Measurements from ENCODE around the gene SLC7A4.

The SLC7A4 gene

DNA sequence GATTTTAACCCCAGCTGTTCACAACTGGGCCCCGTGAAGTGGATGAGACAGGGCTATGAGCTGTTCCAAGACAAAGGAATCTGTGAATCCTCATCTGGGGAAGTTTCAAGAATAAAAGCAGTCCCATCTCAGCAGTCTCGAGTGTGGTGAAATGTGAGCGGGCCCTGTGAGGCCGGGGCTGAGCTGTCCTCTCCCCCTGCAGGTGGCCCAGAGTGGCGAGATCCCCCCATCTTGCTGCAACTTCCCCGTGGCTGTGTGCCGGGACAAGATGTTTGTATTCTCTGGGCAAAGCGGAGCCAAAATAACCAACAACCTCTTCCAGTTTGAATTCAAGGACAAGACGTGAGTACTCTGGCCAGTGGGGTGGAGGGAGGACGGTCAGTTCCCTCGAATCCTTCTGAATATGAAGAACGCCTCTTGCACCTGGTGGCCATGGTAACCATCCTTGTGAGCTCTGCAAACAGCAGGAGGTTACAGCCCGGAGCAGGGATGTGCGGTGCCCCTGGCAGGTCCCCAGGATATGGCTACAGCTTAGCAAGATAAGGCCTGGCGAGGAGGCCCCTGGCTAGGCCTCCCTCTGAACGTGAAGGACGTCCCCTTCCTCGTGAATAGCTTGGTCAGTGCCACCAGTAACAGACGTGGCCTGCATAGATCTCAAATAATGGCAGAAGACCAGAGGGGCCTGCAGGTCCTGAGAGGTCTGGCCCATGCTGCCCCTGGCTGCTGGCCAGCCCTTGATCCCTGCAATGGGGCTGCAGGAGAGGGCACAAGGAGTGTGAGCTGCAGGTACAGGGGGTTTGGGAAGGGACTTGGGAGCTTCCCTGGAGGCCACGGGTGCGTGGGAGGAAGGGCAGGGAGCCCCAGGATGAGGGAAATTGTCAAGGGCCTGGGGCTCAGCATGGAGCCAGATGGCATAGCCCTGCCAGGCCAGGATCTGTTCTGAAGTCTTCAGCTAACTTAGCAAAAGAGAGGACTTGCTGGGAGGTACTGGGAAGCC lies 41.9 kb downstream of the SLC7A4 start:
- Histone ChIP-seq H3K27ac (no peak overlapping the region), H3K36me3 (peaks cover 29% of the 10 kb centered on the region), H3K27me3 (ENCODE audit: insufficient read depth, low read depth, severe bottlenecking) (no peaks in the 10 kb centered on the region), H3K9me3 (ENCODE audit: severe bottlenecking) (no peaks in the 10 kb centered on the region), H3K4me3 (ENCODE audit: low read depth, low read length) (no peak overlapping the region)
- no peak for DNase-seq
- TF ChIP-seq, protein P1, sequence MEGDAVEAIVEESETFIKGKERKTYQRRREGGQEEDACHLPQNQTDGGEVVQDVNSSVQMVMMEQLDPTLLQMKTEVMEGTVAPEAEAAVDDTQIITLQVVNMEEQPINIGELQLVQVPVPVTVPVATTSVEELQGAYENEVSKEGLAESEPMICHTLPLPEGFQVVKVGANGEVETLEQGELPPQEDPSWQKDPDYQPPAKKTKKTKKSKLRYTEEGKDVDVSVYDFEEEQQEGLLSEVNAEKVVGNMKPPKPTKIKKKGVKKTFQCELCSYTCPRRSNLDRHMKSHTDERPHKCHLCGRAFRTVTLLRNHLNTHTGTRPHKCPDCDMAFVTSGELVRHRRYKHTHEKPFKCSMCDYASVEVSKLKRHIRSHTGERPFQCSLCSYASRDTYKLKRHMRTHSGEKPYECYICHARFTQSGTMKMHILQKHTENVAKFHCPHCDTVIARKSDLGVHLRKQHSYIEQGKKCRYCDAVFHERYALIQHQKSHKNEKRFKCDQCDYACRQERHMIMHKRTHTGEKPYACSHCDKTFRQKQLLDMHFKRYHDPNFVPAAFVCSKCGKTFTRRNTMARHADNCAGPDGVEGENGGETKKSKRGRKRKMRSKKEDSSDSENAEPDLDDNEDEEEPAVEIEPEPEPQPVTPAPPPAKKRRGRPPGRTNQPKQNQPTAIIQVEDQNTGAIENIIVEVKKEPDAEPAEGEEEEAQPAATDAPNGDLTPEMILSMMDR (IDR thresholded peaks at IDR 0.05; ENCODE audit: low read depth, low read length), result no peak

DNA sequence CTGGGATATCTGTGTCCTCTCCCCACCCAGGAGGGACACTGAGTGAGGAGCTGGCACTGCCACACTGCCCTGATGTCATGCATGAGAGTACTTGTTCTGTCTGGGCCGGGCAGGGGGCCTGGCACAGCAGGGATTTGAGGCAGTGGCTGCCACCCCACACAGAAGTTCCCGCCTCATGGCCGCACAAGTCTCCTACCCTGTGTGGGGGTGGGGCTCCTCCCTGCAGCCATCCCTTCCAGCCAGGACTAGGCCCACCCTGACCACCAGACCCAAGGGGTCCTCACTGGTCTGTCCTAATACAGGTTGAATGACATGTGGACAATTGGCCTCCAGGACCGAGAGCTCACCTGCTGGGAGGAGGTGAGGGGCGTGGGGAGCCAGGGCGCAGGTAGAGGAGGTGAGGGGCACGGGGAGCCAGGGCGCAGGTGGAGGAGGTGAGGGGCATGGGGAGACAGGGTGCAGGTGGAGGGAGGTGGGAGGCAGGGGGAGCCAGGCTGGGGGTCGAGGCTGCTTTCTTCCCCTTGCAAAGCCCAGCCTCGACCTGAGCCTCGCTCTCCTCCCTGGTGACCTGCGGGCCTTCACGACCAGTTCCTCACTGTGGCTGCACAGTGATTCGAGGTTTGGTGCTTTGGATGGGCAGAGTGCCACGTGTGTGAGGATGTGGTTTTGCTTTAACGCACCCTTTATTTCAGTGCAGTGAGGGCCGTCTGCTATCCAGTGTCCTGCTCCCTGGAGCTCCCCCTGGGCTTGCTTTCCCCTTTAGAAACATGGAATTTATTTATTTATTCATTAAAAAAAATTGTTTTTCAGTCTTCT lies 42.8 kb downstream of the SLC7A4 start:
- no peak for DNase-seq
- peaks cover 29% of the 10 kb centered on the region for H3K36me3 ChIP-seq

GRCh38 chr22:20988573-20989322 lies 43.6 kb downstream of the SLC7A4 start:
- DNase-seq, result no peak
- Histone ChIP-seq H3K27ac (peak overlapping the region; percentile 25; the same call in 1 of the 2 replicates), H3K9me3 (ENCODE audit: severe bottlenecking) (no peaks in the 10 kb centered on the region), H3K27me3 (ENCODE audit: insufficient read depth, low read depth, severe bottlenecking) (no peaks in the 10 kb centered on the region), H3K4me3 (ENCODE audit: low read depth, low read length) (no peak overlapping the region), H3K36me3 (peaks cover 32% of the 10 kb centered on the region)
- TF ChIP-seq, protein P1 (IDR thresholded peaks at IDR 0.05; ENCODE audit: low read depth, low read length), result no peak

More for the DNA sequence above, 42.8 kb downstream of the SLC7A4 start:
- Histone ChIP-seq H3K9me3 (ENCODE audit: severe bottlenecking) (no peaks in the 10 kb centered on the region), H3K27ac (no peak overlapping the region), H3K4me3 (ENCODE audit: low read depth, low read length) (no peak overlapping the region), H3K27me3 (ENCODE audit: insufficient read depth, low read depth, severe bottlenecking) (no peaks in the 10 kb centered on the region)
- TF ChIP-seq, protein P1 (IDR thresholded peaks at IDR 0.05; ENCODE audit: low read depth, low read length), result no peak

- Histone ChIP-seq H3K27ac (no peak overlapping the region), H3K4me3 (ENCODE audit: low read depth, low read length) (no peak overlapping the region), H3K36me3 (peaks cover 23% of the 10 kb centered on the region), H3K9me3 (ENCODE audit: severe bottlenecking) (no peaks in the 10 kb centered on the region), H3K27me3 (ENCODE audit: insufficient read depth, low read depth, severe bottlenecking) (no peaks in the 10 kb centered on the region)
- TF ChIP-seq, protein P1 (IDR thresholded peaks at IDR 0.05; ENCODE audit: low read depth, low read length), result no peak
- no peak for DNase-seq
Measured at GRCh38 chr22:20987375-20987774, 45.0 kb downstream of the SLC7A4 start.

DNA sequence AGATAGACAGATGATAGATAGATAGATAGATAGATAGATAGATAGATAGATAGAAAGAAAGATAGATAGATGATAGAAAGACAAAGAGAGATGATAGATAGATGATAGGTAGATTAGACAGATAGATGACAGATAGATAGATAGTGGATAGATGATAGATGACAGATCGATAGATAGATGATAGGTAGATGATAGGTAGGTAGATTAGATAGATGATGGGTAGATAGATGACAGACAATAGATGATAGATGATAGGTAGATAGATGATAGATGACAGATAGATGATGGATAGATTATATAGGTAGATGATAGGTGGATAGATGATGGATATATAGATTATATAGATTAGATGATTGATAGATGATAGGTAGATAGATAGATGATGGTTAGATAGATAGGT lies 46.0 kb downstream of the SLC7A4 start:
- Histone ChIP-seq H3K36me3 (peaks cover 17% of the 10 kb centered on the region), H3K27ac (no peak overlapping the region), H3K9me3 (ENCODE audit: severe bottlenecking) (no peaks in the 10 kb centered on the region), H3K27me3 (ENCODE audit: insufficient read depth, low read depth, severe bottlenecking) (no peaks in the 10 kb centered on the region), H3K4me3 (ENCODE audit: low read depth, low read length) (no peak overlapping the region)
- TF ChIP-seq, protein P1 (IDR thresholded peaks at IDR 0.05; ENCODE audit: low read depth, low read length), result no peak
- DNase-seq, result no peak

Measured in WERI-Rb-1 (cell line).